ENCODE results near the gene LILRA5. TPM values are rescaled to one million over a fixed set of nuclear protein-coding genes. Genes with fewer than 3 reads are reported as not detected.

LILRA5 gene
- total RNA-seq, 4 donors from 2014 or later: 0.45 to 0.81 TPM; not detected in 2

DNA sequence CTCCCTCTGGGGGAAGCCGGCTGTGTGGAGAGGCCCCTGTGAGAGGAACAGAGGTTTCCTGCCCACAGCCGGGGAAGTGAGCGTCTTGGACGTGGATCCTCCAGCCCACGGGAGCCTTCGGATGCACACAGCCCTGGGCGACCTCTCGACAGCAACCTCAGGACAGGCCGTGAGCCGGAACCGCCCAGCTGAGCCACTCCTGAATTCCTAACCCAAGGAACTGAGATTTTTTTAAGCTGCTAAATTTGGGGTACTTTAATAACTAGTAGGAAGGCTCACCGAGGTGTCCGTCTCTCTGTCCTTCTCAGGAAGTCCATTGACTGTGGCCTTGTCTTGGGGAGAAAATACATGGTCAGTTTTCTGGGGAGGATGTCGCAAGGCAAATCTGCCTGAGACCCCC lies 42.7 kb upstream of the LILRA5 start:
- intact Hi-C loops (cut with DNase I): no loop called here
- Histone ChIP-seq H3K27me3 (no peaks in the 10 kb centered on the region), H3K9me3 (no peaks in the 10 kb centered on the region), H3K36me3 (no peaks in the 10 kb centered on the region), H3K27ac (no peak overlapping the region), H3K4me3 (replicated peaks in 1 of 3) (no peak overlapping the region), H3K4me1 (no peaks in the 10 kb centered on the region)
- WGBS, 2 donors: 75 to 82% methylated on average over 11 to 14 of the region's 14 CpGs
- TF ChIP-seq, protein P1, sequence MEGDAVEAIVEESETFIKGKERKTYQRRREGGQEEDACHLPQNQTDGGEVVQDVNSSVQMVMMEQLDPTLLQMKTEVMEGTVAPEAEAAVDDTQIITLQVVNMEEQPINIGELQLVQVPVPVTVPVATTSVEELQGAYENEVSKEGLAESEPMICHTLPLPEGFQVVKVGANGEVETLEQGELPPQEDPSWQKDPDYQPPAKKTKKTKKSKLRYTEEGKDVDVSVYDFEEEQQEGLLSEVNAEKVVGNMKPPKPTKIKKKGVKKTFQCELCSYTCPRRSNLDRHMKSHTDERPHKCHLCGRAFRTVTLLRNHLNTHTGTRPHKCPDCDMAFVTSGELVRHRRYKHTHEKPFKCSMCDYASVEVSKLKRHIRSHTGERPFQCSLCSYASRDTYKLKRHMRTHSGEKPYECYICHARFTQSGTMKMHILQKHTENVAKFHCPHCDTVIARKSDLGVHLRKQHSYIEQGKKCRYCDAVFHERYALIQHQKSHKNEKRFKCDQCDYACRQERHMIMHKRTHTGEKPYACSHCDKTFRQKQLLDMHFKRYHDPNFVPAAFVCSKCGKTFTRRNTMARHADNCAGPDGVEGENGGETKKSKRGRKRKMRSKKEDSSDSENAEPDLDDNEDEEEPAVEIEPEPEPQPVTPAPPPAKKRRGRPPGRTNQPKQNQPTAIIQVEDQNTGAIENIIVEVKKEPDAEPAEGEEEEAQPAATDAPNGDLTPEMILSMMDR (IDR thresholded peaks at IDR 0.05): no peak
- no peak for TF ChIP-seq POLR2A (IDR thresholded peaks at IDR 0.05)
- DNase-seq: no peak

- TF ChIP-seq, protein P1 (IDR thresholded peaks at IDR 0.05): no peak
- TF ChIP-seq POLR2A (IDR thresholded peaks at IDR 0.05): no peak
- Histone ChIP-seq H3K27ac (no peak overlapping the region), H3K27me3 (no peaks in the 10 kb centered on the region), H3K36me3 (no peaks in the 10 kb centered on the region), H3K4me3 (replicated peaks in 1 of 3) (no peak overlapping the region), H3K9me3 (no peaks in the 10 kb centered on the region), H3K4me1 (no peaks in the 10 kb centered on the region)
- WGBS, 2 donors: 60 to 73% methylated on average over 3 of the region's 3 CpGs
- DNase-seq: no peak
- intact Hi-C loops (cut with DNase I): no loop called here
Observed at GRCh38 chr19:54354761-54355160, 41.8 kb upstream of the LILRA5 start.

DNA sequence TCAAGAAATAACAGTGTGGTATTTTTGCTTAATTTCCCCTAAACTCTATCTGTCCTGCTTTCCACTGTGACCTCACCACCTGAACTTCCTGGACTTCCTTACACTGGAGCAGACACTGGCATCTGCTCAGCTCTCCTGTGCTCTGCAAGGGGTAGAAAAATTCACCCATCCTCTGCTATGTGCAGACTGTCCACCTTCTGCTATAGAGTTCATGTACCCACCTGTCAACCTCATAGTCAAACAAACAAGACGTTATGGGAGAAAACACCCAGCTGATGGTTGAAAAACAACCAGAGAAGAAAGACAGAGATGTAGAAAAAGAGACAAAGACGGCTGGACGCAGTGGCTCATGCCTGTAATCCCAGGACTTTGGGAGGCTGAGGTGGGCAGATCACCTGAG lies 39.6 kb upstream of the LILRA5 start:
- Histone ChIP-seq H3K36me3 (no peaks in the 10 kb centered on the region), H3K4me1 (no peaks in the 10 kb centered on the region), H3K4me3 (replicated peaks in 1 of 3) (no peak overlapping the region), H3K27me3 (no peaks in the 10 kb centered on the region), H3K9me3 (no peaks in the 10 kb centered on the region), H3K27ac (no peak overlapping the region)
- TF ChIP-seq, protein P1 (IDR thresholded peaks at IDR 0.05): no peak
- no peak for TF ChIP-seq POLR2A (IDR thresholded peaks at IDR 0.05)
- no peak for DNase-seq
- WGBS, 2 donors: 41 to 45% methylated on average over 3 of the region's 3 CpGs
- intact Hi-C loops (cut with DNase I): no loop called here

DNA sequence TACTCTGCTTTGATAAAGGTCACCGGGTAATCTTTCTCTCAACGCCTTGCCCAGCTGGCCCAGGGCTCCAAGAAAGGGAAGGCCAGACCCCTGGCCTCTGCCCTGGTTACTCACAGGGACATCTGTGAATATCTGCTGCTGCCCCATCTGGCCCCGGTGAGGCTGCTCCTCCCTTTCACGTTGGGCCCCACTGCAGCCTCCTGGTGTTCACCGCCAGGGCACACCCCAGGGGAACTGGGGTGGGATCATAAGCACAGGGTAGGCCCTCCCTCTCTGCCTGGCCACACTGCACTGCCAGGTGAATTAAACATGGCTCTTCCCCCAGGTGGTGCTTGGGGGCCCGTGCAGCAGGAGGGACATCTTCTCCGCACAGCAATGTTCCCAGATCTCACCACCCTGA lies 39.1 kb upstream of the LILRA5 start:
- no peak for DNase-seq
- Histone ChIP-seq H3K27me3 (no peaks in the 10 kb centered on the region), H3K9me3 (no peaks in the 10 kb centered on the region), H3K4me3 (replicated peaks in 1 of 3) (no peak overlapping the region), H3K36me3 (no peaks in the 10 kb centered on the region), H3K4me1 (no peaks in the 10 kb centered on the region), H3K27ac (no peak overlapping the region)
- no peak for TF ChIP-seq POLR2A (IDR thresholded peaks at IDR 0.05)
- TF ChIP-seq, protein P1 (IDR thresholded peaks at IDR 0.05): no peak
- 61 to 62% methylated on average over 7 of the region's 7 CpGs for WGBS, 2 donors
- intact Hi-C loops (cut with DNase I): no loop called here

DNA sequence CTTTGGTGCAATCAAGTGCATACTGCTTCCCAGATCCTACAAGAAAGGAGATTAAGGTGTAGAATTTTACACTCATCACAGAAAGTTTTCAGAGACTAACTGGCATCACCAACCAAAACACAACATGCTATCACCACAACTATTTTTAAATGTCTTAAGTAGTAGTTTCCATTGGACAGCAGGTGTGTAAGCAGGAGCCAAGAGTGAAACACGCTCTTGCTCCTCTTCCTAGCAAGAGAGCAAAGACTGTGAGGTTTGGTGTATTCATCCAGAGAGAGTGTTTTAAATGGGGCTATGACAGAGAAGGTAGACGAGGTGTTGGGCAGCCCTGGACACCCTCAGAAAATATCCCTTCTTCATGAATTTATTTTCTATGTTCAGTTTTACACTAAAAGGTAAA lies 38.5 kb upstream of the LILRA5 start:
- 33 to 43% methylated on average over 2 of the region's 2 CpGs for WGBS, 2 donors
- Histone ChIP-seq H3K36me3 (no peaks in the 10 kb centered on the region), H3K4me1 (no peaks in the 10 kb centered on the region), H3K9me3 (no peaks in the 10 kb centered on the region), H3K27me3 (no peaks in the 10 kb centered on the region), H3K4me3 (replicated peaks in 1 of 3) (no peak overlapping the region), H3K27ac (no peak overlapping the region)
- no peak for DNase-seq
- TF ChIP-seq, protein P1 (IDR thresholded peaks at IDR 0.05): no peak
- no peak for TF ChIP-seq POLR2A (IDR thresholded peaks at IDR 0.05)
- intact Hi-C loops (cut with DNase I): no loop called here
